Measurements from ENCODE around the gene RBM12. TPM values are rescaled to one million over a fixed set of nuclear protein-coding genes. Genes with fewer than 3 reads are reported as not detected.

The RBM12 gene
- total RNA-seq, 1 donor = 62.6 TPM

DNA sequence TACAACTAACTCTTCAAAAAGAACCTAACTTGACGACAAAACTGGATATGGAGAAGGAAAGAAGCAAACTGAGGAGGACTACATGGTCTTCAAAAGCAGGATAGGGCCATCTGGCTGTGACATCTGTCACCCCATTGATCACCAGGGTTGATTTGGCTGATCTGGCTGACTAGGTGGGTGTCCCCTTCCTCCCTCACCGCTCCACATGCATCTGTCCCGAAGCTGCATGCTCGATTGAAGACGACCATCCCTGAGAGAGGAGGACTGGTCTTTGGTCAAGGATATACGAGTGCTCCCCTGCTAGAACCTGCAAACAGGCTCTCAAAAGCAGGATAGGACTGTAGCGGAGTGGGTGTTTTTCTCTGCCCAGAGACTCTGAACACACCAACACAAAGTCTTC is 21.7 kb downstream of the RBM12 start:
- Histone ChIP-seq H3K36me3 (ENCODE audit: insufficient read depth, low read length) (no peaks in the 10 kb centered on the region), H3K79me2 (ENCODE audit: insufficient read depth, low read length) (peaks cover 96% of the 10 kb centered on the region), H3K4me3 (ENCODE audit: insufficient read depth, low read length) (no peak overlapping the region), H3K27ac (ENCODE audit: low read depth, low read length) (no peak overlapping the region), H3K9me3 (ENCODE audit: low read depth, low read length) (no peaks in the 10 kb centered on the region), H3K4me1 (ENCODE audit: insufficient read depth, low read length) (peaks cover under 1% of the 10 kb centered on the region), H4K20me1 (ENCODE audit: insufficient read depth, low read length) (peaks cover 47% of the 10 kb centered on the region), H3K27me3 (ENCODE audit: insufficient read depth, low read length) (no peaks in the 10 kb centered on the region), H2AFZ (ENCODE audit: low read length) (no peak overlapping the region), H3K4me2 (ENCODE audit: insufficient read depth, low read length) (no peak overlapping the region)
- DNase-seq (ENCODE audit: insufficient read length, low spot score, missing footprints) = no peak
- TF ChIP-seq, protein P1, sequence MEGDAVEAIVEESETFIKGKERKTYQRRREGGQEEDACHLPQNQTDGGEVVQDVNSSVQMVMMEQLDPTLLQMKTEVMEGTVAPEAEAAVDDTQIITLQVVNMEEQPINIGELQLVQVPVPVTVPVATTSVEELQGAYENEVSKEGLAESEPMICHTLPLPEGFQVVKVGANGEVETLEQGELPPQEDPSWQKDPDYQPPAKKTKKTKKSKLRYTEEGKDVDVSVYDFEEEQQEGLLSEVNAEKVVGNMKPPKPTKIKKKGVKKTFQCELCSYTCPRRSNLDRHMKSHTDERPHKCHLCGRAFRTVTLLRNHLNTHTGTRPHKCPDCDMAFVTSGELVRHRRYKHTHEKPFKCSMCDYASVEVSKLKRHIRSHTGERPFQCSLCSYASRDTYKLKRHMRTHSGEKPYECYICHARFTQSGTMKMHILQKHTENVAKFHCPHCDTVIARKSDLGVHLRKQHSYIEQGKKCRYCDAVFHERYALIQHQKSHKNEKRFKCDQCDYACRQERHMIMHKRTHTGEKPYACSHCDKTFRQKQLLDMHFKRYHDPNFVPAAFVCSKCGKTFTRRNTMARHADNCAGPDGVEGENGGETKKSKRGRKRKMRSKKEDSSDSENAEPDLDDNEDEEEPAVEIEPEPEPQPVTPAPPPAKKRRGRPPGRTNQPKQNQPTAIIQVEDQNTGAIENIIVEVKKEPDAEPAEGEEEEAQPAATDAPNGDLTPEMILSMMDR (IDR thresholded peaks at IDR 0.05; ENCODE audit: extremely low read depth, low read depth, low read length) = no peak

DNA sequence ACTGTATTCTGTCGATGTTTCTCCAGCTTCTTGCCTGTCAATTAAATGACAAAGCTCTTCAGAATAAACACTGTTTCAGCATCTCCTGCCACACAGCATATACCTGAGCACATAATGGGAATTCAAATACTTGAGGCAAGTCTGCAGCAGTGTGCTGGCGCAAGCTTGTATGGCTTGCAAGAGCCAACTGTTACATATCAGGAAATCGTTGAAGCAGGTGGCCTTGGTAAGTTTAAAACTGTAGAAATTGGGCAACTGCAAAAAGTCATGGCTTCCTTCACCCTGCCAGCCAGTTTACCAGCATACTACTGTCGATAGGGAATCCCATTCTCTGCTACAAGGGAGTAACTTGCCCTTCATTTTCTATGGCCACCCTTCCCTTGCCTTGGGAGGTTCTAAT is 23.0 kb downstream of the RBM12 start:
- Histone ChIP-seq H3K4me3 (ENCODE audit: insufficient read depth, low read length) (no peak overlapping the region), H3K27ac (ENCODE audit: low read depth, low read length) (no peak overlapping the region)

DNA sequence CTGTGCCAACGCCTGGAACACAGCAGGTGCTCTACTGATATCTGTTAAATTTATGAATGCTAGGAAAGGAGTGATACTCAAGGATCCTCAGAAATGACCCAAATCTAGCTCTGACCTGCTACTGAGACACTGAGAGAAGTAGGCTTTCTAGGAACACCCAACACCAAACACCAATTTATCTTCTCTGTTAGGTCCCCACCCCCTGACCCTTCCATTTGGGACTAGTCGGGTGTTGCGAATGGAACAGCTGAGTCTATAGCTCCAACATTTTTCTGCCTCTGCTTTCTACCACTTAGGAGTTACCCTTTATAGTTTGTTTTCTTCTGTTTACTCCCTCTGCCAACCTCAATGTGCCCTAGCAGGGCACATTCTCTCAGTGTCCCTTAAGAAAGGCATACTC is 24.0 kb downstream of the RBM12 start:
- TF ChIP-seq, protein P1 (IDR thresholded peaks at IDR 0.05; ENCODE audit: extremely low read depth, low read depth, low read length) = no peak
- Histone ChIP-seq H3K36me3 (ENCODE audit: insufficient read depth, low read length) (no peaks in the 10 kb centered on the region), H3K4me2 (ENCODE audit: insufficient read depth, low read length) (no peak overlapping the region), H4K20me1 (ENCODE audit: insufficient read depth, low read length) (peaks cover 58% of the 10 kb centered on the region), H3K9me3 (ENCODE audit: low read depth, low read length) (no peaks in the 10 kb centered on the region), H3K27me3 (ENCODE audit: insufficient read depth, low read length) (no peaks in the 10 kb centered on the region), H3K4me1 (ENCODE audit: insufficient read depth, low read length) (peaks cover 8% of the 10 kb centered on the region), H3K27ac (ENCODE audit: low read depth, low read length) (no peak overlapping the region), H3K4me3 (ENCODE audit: insufficient read depth, low read length) (no peak overlapping the region), H3K79me2 (ENCODE audit: insufficient read depth, low read length) (peaks cover 99% of the 10 kb centered on the region), H2AFZ (ENCODE audit: low read length) (no peak overlapping the region)
- no peak for DNase-seq (ENCODE audit: insufficient read length, low spot score, missing footprints)

More for the DNA sequence above, 23.0 kb downstream of the RBM12 start:
- Histone ChIP-seq H3K4me2 (ENCODE audit: insufficient read depth, low read length) (no peak overlapping the region), H3K36me3 (ENCODE audit: insufficient read depth, low read length) (no peaks in the 10 kb centered on the region), H3K27me3 (ENCODE audit: insufficient read depth, low read length) (no peaks in the 10 kb centered on the region), H3K79me2 (ENCODE audit: insufficient read depth, low read length) (peaks cover 99% of the 10 kb centered on the region), H3K9me3 (ENCODE audit: low read depth, low read length) (no peaks in the 10 kb centered on the region), H2AFZ (ENCODE audit: low read length) (no peak overlapping the region), H3K4me1 (ENCODE audit: insufficient read depth, low read length) (peaks cover 8% of the 10 kb centered on the region), H4K20me1 (ENCODE audit: insufficient read depth, low read length) (peaks cover 57% of the 10 kb centered on the region)
- no peak for DNase-seq (ENCODE audit: insufficient read length, low spot score, missing footprints)
- TF ChIP-seq, protein P1 (IDR thresholded peaks at IDR 0.05; ENCODE audit: extremely low read depth, low read depth, low read length) = no peak

DNA sequence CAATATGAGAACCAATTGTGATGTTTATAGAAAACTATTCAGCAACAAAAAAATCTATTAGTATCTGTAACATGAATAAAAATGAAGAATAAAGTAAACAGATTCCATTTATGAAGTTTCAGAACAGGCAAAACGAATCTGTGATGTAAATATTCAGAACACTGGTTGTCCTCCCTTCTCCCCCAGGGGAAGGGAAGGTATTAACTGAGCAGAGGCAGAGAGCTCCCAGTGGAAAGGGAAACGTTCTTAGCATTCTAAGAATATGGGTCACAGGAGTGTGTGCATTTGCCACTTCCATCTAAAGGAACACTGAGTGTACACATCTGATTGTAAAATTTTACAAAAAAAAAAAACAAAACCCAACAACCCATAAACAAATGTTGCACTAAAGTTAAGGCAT is 25.9 kb downstream of the RBM12 start:
- Histone ChIP-seq H3K4me3 (ENCODE audit: insufficient read depth, low read length) (no peak overlapping the region), H3K9me3 (ENCODE audit: low read depth, low read length) (no peaks in the 10 kb centered on the region), H4K20me1 (ENCODE audit: insufficient read depth, low read length) (peaks cover 54% of the 10 kb centered on the region), H3K4me2 (ENCODE audit: insufficient read depth, low read length) (no peak overlapping the region), H3K36me3 (ENCODE audit: insufficient read depth, low read length) (no peaks in the 10 kb centered on the region), H3K27ac (ENCODE audit: low read depth, low read length) (no peak overlapping the region), H3K27me3 (ENCODE audit: insufficient read depth, low read length) (no peaks in the 10 kb centered on the region), H2AFZ (ENCODE audit: low read length) (no peak overlapping the region), H3K79me2 (ENCODE audit: insufficient read depth, low read length) (peaks cover 96% of the 10 kb centered on the region), H3K4me1 (ENCODE audit: insufficient read depth, low read length) (peaks cover 8% of the 10 kb centered on the region)
- DNase-seq (ENCODE audit: insufficient read length, low spot score, missing footprints) = no peak
- TF ChIP-seq, protein P1 (IDR thresholded peaks at IDR 0.05; ENCODE audit: extremely low read depth, low read depth, low read length) = no peak
